GM21390 (cell line): ENCODE results near the gene SLC26A9.

Experiments used
- ATAC-seq: cut with Tn5 transposase; IDR thresholded peaks from one replicate; pipeline ENCODE4 v1.9.1; 2021; ENCODE audit not compliant: unreplicated experiment

Gene SLC26A9

DNA sequence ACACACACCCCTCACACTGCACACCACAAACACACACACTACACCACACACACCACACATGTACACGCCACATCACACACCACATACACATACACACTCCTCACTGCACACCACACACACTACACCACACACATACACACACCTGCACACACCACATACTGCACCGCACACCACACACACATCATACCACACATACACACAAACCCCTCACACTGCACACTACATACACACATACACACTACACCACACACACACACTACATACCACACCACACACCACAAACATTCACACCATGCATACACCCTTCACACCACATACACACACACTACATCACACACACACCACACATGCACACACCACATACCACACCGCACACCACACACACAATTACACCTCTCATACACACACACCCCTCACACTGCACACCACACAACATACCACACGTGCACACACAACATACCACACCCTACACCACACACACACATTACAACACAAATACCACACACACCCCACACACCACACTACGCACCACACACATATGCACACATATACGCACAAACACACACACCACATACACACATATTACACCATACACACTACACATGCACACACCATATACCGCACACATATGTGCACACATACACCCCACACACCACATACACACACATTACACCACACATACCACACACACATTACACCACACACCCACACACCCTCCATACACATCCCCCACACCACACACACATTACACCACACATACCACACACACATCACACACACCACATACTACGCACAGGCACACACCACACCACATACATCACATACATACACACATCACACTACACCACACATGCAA lies 30.3 kb upstream of the SLC26A9 start:
- no peak for ATAC-seq

DNA sequence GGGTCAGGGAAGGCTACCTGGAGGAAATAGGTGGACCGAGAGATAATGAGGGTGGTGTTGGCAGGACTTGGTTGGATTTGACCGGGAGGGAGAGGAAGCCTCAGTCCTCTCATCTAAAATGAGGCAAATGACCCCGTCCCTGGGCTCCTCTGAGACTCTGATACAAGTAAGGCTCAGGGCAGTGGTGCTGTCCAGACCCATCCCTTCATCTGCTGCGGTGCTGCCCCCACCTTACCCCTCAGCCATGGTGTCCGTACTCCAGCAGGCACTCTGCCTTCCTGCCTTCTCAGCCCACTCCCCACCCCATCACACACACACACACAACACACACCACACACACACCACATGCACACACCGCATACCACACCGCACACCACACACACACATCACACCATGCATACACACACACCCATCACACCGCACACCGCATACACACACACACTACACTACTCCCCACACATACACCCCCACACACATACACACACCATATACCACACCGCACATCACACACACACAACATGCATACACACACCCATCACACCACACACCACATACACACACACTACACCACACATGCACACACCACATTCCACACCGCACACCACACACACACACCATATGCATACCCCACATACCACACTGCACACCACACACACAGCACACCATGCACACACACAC lies 29.4 kb upstream of the SLC26A9 start:
- no peak for ATAC-seq

DNA sequence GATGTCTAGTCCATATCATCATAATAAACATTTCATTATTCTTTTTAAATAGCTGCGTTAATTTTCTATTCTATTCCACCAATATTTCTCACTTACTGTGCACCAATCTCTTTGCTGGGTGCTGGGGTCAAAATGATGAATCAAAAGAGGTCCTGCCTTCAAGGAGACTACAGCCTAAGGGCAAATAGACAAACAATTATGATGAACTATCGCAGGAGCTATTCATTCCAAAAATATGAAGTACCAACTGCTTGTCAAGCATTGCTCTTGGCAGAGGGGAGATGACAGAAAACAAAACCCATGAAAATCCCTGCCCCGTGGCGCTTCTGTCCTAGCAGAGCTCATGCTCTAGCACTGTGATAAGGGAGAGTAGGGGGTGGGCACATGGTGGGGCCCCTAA lies 28.8 kb upstream of the SLC26A9 start:
- no peak for ATAC-seq

DNA sequence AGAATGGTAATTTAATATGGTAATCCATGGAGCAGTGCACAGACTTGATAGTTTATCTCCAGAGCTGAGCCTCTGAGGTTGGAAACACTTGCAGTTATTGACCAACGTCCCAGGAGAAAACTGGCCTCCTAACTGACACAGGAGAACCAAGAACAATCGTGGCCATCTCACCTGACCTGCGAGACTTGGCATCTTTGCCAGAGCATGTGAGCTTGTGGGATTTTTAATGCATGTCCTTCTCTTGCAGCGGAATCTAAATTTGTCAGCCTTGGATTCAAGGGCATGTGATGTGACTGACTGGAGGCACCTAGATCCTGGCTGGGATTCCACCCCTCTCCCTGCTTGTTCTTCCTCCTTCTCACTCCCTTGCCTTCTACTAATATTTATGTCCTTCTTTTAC lies 27.8 kb upstream of the SLC26A9 start:
- no peak for ATAC-seq

DNA sequence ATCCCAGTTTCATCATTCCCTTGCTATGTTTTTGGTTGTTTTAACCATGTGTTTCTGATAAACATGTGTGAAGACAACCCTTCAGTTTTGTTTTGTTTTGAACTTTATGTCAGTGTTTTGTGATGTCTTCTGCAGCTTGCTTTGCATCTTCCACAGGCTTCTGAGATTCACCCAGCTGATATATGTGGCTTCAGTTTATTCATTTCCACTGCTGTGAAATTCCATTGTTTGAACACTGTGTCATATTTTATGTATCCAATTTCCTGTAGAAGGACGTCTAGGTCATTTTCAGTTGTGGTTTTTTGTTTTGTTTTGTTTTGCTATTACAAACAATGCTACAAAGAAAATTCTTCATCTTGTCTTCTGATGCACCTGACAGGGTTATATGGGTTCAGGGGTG lies 27.2 kb upstream of the SLC26A9 start:
- no peak for ATAC-seq

DNA sequence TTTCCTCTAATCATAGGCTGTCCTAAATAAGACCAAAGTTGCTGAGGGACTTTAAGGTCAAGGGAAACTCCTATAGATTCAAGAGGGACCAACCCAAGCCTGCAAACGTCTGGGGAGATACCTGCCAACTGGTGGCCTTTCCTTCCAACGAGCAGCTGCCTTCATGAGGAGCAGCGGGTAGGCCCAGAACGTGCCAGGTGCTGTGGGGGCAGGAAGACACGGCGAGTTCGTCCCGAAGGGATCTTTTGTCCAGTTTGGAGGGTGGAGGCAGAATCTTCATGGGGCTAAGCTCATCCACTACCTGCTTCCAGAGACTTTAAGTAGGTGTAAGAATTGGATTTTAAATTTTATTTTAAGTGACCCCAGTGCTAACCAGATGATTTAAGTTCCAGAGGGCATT lies 26.0 kb upstream of the SLC26A9 start:
- ATAC-seq: no peak

DNA sequence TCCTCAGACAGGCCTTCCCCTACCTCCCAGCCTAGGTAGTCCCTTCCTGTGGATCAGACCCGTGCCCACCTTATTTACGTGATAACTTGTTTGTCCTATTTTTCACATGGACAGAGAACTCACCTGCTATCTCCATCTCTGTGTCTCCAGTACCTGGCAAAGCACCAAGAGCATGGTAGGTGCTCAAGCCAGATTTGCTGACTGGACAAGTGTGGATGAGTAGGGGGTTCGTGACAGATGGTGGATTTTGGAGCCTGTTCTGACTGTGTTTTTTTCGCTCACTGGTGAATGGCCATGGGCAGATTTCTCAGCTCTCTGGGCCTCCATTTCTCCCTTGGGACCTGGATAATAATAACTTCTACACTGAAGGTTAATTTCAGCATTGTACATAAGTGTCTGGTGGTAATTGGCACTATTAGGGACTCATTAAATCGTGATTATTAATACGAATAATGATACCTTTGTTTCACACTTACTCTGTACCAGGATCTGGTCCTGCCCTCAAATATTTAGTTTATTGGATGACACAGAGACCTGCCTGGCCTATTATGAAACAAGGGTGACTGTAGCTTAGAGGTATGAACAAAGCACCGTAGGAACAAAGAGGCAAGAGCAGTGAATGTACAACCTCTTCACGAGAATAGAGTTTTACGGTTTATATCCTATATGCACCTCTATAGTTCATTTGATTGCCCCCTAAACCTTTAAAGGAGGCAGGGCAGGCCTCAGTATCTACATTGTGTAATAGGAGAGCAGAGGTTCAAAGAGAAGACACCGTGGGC lies 24.5 kb upstream of the SLC26A9 start:
- ATAC-seq: no peak

DNA sequence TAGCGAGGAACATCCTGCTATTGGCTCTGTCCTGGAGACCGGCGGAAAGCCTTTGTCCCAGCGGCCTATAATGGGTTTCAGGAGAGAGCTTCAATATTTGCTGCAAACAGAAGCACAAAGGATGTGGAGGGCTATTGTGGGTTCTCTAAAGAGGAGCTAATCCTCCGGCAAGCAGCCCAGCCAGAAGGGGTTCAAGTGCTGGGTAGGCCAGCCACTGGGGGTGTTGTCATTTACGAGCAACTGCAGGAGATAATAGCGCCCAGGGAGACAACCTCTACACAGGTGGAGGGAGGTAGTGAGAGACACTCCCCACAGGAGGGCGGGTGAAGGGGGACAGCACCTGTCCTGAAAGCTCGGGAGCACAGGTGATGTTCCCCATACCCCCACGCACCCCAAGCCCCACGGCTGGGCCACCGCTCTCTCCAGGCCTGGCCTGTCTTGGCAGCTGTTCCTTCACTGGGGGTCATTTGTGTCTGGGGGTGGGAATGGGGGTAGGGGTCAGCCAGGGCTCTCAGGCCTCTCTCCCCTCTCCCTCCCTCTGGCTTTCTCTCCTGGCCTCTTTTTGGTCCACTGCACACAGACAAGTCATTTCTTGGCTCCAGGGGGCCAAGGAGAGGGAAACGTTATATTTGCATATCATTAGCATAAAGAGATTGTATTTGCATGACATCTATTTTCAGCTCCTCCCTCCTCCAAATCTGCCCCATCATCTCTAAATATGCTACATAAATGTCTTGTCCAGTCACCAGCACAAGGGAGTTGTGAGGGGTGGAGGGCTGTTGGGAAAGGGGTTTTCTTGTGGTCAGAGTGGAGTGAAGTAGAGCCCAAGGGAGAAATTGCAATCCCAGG lies 22.0 kb upstream of the SLC26A9 start:
- no peak for ATAC-seq

DNA sequence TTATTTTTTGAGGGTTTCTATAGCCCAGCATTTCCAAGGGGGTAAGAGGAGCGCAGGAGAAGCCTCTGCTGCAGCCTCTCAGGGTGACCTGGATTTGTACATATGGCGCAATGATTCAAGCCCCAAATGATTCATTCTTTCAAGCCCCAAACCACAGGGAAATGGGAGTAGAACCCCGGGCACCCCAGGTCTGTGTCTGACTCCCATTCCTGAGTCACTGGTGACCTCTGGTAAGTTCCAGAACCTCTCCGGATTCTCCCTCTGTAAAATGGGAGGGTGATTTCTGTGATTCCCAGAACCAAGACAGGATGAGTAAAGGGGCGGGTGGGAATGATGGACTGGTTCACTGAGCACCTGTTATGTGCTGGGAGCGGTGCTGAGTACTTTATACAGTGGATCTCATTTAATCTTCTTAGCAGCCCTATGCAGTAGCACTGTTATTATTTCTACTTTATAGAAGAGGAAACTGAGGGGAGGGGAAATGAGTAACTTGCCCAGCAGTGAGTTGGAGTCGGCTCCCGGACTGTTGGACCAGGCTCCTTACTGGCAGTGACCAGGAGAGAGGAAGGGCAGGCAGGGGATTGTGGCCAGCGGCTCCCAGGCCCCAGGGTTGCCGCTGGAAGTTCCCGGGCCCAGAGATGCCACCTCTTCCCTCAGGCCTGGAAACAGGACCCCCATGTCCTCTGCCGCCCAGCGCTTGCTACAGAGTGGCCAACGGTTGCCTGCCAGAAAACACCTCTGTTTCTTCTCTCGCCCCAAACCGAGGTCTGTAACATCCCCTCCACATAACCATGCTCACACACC lies 20.3 kb upstream of the SLC26A9 start:
- no peak for ATAC-seq

DNA sequence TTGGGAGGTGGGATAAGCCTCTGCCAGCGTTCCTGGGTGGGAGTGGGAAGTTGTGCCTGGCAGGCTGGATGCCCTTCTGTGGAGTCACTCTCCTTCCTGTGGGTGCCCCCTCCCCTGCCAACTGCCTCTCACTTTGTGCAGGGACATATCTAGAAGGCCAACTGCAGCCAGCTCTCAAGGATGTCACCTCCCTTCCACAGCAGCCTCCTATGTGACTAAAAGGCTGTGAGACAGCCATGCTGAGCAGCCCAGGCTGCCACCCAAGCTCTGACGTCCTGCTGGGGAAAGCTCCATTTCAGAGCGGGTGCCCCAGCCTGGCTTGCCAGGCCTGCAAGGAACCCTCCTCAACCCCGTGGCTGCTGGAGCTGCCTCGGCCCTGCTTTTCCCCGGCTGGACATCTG lies 19.6 kb upstream of the SLC26A9 start:
- no peak for ATAC-seq

DNA sequence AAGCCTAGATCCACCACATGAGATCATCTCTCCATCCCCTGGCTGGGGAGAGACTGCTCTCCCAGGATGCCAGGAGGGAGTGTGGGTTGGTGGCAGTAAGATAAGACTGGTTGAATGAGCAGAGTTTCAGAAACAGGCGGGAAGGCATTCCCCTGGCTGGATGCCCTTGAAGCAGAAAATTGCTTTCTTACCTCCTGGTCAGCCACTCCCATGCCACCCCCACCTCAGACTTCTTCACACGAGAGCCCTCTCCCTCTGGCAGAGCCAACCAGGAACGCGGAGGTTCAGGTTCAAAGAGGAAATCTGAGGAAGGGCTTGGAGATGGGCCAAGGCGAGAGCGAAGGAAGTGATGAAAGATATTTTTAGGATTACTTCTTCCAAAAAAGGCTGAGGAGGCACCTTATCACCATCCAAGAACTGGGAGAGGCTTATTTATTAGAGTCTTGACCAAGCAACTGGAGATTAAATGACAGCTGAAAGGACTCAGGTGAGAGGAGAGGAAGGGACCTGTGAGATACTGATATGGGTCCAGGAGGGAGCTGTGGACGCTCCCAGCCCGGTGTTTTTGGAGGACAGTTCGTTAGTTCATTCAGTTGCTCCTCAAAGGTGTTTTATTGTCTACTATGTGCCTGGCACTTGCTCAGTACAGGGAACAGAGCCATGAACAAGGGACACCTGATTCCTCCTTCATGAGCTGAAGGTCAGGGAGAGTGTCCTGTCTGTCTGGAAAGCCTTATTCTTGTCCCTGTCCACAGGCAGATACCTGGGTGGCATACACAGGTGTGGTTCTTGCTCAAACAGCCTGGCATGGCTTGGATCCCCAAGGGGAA lies 18.9 kb upstream of the SLC26A9 start:
- ATAC-seq: no peak

DNA sequence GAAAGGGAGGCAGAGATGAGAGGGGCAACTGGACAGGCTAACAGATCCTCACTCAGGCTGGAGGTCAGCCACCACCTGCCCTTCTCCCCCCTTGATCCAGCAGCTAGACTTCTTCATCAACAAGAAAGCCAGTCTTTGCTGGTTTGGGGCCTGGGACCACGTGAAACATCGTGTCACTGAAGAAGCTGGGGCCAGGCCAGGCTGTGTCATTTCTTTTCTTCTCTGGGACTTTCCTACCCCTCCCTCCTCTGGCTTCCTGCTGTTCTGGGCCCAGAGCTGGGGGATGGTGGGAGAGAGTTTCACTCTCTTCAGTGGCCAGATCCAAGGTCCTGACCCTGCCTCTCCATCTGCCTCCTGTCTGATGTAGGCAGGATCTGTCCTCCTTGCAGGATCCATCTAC lies 18.1 kb upstream of the SLC26A9 start:
- no peak for ATAC-seq

DNA sequence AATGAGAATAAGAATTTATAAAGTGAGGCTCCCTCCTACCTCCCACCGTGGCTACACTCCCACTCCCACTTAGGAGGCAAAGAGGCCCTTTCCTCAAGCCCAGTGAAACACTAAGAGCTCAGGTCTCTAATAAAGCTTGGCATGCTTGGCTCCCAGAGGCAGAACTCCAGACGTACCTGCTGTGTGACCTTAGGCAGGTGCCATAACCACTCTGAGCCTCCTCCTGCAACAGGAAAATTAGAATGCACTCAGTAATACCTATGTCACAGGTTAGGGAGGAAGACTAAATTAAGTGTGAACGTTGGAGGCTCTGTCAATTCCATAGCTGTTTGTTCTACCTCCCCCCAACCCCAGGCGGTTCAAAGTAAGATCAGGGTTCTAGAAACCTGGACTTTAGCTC lies 16.5 kb upstream of the SLC26A9 start:
- no peak for ATAC-seq

DNA sequence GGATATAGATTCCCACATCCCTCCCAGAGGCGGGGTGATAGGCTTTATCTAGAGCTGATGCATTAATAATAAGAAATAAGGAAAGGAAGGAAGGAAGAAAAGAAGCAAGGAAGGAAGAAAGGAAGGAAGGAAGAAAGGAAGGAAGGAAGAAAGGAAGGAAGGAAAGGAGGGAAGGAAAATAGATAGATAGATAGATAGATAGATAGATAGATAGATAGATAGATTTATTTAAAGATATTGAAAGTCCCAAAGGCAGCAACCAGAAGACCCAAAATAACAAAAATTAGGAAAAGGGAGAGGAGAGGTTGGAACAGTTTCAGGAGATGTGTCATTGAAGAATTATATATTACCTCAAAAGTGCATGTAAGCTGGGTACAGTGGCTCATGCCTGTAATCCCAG lies 12.2 kb upstream of the SLC26A9 start:
- ATAC-seq: no peak

DNA sequence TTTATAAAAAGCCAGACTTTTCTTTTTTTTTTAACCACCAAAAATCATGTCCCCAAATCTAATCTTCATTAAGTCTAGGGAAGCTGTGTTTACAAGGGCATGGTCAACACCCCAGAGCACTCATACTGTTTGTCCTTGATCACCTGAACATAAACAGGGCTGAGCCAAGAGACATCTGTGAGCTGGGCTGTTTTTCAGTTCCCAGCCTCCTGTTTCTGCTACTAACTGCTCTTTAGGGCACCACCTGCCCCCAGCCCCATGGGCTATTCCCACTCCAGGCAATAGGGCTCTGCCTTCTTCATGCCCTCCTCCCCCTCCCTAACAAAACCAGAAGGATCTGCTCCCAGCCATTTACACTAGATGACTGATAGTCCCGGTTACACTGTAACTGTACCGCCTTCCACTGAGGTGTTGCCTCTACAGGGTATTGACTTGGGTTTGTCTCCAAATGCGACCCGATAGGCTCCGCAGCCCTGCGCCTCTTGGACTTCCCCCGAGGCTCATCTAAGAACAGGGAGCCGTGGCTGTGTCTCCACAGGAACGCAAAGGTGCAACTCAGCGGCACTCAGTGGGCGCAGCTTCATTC lies 11.7 kb upstream of the SLC26A9 start:
- no peak for ATAC-seq

DNA sequence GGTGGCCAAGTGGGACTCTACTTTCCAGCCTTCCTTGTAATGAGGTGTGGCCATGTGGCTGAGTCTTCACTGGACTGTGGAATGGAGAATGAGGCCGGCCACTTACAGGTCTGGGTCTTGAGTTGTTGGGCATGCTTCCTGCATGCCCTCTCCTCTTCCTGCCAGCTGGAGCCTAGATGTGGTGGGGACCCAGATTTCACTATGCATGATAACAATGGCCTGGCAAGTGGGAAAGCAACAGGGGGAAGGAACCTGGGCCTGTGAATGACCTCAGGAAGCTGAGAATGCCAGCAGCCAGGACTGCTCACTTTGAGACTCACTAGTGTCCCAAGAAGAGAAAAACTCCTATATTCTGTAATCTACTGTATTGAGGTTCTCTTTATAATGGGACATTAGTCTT lies 8.5 kb upstream of the SLC26A9 start:
- no peak for ATAC-seq

DNA sequence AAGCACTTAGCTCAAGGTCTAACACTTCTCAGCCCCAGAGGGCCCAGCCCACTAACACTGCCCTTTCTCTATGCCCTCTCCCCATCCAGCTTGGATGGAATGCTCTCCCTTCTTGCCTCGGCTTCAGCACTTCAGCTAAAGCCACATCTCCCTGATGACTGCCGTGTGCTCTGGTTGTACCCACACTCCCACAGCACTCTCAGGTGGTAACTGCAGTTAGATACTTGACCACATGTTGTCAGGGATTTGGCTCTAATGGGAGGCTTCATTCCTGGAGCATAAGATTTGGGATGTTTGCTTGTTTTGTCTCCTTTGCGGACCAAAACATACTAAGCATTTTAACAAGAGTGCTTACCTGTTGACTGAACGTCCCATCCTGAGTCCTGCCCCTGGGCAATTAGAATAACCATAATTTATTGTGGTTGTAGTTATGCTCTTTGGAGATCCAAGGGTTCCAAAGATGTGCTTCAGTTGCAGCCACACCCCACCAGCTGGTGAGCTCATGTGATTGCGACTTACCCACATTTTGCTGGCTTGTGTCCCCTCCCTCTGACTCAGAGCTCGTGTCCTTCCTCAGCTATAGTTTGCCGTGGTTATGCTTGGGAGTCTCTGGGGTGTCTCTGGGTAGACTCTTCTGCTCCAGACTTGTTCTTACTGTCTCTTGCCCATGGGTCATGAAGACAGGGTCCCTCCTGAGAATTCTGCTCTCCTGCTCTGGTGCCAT lies 7.7 kb upstream of the SLC26A9 start:
- ATAC-seq: no peak

DNA sequence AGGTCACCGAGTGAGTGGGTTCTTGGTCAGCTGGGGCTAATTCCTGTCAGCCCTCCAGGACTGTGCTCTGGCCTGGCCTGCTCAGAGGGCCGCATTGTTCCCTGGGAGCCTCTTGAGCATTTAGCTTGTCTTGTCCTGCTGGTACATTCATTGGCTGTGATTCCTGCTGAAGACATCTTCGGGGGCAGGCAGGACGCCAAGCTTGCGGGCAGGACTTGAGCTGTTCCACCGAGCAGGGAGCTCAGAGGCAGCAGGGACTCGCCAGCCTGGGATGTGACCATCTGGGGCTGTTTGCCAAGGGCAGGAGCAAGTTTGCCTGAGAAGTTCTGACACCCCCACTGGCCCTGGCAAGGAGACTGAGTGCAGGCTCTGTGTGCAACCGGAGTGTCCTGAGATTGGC lies 7.0 kb upstream of the SLC26A9 start:
- ATAC-seq: no peak
